Measurements from ENCODE around the gene C16orf89. TPM values are rescaled to one million over a fixed set of nuclear protein-coding genes. Genes with fewer than 3 reads are reported as not detected.

Gene C16orf89
- total RNA-seq, 2 experiments from 2014 or later, result not detected

DNA sequence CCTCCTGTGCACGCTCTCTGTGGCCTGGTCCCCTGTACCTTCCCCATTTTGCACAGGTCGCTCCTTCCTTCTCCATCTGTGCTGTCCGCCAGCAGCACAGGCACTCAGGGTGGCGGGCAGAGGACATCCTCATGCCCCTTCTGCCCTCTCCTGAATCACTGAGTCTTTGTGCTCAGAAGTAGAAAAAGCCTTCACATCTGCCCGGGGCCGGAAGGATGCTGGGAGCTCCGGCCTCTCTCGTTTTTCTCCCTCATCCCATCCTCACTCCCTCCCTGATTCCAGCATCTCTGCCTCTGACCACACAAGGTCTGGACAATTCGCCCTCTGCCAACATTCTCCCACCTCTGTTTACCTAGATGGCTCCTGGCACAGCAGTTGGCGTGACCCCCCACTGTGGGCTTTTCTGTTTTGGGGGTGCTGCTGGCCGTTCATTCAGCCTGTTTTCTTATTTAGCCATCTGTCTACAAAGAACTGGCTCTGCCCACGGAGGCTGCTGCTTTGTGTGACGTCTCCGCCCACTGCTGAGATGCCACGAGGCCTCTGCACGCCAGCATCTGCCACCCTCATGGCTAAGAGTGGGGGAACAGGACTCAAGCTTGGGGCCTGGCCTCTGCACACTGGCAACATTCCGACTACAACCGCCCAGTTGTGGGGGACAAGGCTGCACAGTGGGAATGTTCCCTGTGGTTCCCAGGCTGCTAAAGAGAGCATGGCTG, 70.9 kb downstream of the C16orf89 start:
- Mint-ChIP-seq H3K9me3 (ENCODE audit: low read depth) (no peaks in the 10 kb centered on the region), H3K27ac (no peak overlapping the region), H3K36me3 (ENCODE audit: low read depth) (no peaks in the 10 kb centered on the region), H3K4me1 (no peaks in the 10 kb centered on the region), H3K4me3 (no peak overlapping the region), H3K27me3 (peaks cover 6% of the 10 kb centered on the region)
- CTCF ChIA-PET, result no interaction called here
- no peak for ATAC-seq
- intact Hi-C loops (cut with DNase I, micrococcal nuclease), result no loop called here
- POLR2A ChIA-PET, result no interaction called here
- no peak for DNase-seq

Other genes starting within 250 kb of the C16orf89 start
- 10 to 100 TPM; 76.9 to 78.4 TPM for gene GLYR1, start 218.7 kb downstream of the C16orf89 start, total RNA-seq
- 10 to 100 TPM; 19.3 to 23.0 TPM for gene UBN1, start 218.5 kb downstream of the C16orf89 start, total RNA-seq
- not detected for gene PPL, start 128.8 kb downstream of the C16orf89 start, total RNA-seq
- under 1 TPM; 0.09 to 0.28 TPM for gene SEC14L5, start 107.6 kb downstream of the C16orf89 start, total RNA-seq
- 10 to 100 TPM in 1 of 2 experiments, 1 to 10 TPM in 1; 8.9 to 10.2 TPM for gene NAGPA, start 32.0 kb downstream of the C16orf89 start, total RNA-seq
- gene ALG1, start 5.9 kb upstream of the C16orf89 start, total RNA-seq, result 10 to 100 TPM; 15.7 to 18.1 TPM
- 10 to 100 TPM; 12.2 TPM for gene EEF2KMT, start 31.8 kb upstream of the C16orf89 start, total RNA-seq